GM12873 (cell line): ENCODE measurements around the gene DCP2.

ENCODE experiments used
- TF ChIP-seq, protein P1 (sequence below): IDR thresholded peaks from 2 replicates; pipeline ENCODE4 v1.5.1; 2012; ENCODE audit warnings: low read depth, mild to moderate bottlenecking, moderate library complexity, low read length, control low read depth; ENCODE audit not compliant: insufficient read depth; ENCODE audit errors: missing control alignments

DCP2 gene

DNA sequence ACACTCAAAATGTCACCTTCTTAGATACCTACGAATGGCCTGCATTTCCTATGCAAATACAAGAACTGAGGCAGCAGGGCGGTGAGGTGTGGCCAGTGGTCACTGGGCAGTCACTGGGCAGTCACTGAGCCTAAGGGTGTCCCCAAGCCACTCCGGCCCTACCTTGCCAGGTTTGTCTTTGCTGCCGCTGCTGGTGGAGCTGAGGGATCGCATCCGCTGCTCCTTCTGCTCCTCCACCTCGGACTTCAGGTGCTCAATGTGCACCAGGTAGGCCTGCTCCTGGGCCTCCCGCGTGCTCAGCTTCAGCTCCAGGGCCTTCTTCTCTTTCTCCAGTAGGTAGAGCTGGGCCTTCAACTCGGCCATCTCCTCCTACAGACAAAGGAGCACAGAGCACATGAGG is 72.3 kb downstream of the DCP2 start:
- TF ChIP-seq, protein P1, sequence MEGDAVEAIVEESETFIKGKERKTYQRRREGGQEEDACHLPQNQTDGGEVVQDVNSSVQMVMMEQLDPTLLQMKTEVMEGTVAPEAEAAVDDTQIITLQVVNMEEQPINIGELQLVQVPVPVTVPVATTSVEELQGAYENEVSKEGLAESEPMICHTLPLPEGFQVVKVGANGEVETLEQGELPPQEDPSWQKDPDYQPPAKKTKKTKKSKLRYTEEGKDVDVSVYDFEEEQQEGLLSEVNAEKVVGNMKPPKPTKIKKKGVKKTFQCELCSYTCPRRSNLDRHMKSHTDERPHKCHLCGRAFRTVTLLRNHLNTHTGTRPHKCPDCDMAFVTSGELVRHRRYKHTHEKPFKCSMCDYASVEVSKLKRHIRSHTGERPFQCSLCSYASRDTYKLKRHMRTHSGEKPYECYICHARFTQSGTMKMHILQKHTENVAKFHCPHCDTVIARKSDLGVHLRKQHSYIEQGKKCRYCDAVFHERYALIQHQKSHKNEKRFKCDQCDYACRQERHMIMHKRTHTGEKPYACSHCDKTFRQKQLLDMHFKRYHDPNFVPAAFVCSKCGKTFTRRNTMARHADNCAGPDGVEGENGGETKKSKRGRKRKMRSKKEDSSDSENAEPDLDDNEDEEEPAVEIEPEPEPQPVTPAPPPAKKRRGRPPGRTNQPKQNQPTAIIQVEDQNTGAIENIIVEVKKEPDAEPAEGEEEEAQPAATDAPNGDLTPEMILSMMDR, result no peak

DNA sequence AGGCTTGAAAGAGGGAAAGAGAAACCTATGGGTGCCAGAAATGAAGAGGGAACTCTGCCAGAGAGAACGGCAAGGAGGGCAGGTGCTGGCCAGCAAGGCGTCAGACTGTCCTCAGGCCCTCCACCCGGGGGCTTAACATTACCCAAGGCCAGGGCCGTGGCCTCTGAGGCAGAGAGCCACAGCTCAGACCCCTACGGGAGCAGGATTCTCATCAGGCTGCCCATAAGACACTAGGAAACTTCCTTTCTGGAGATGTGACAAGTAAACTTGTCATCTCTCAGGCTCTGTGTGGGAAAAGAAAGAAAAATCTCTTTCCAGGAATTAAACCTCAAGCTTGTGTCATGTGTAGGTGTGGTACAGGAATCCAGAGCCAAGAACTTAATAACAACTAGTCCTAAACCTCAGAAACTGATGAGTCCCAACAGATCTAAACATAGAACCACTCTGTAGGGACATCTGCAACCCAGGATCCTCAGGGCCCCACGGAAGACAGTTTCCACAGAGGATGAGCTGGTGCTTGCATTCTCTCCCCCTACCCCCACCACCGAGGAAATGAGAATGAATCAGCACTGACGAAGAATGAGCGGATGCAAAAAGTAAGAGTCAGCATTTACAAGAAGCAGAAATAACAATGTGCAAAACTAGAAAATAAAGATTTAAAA is 74.3 kb downstream of the DCP2 start:
- TF ChIP-seq, protein P1, result no peak

DNA sequence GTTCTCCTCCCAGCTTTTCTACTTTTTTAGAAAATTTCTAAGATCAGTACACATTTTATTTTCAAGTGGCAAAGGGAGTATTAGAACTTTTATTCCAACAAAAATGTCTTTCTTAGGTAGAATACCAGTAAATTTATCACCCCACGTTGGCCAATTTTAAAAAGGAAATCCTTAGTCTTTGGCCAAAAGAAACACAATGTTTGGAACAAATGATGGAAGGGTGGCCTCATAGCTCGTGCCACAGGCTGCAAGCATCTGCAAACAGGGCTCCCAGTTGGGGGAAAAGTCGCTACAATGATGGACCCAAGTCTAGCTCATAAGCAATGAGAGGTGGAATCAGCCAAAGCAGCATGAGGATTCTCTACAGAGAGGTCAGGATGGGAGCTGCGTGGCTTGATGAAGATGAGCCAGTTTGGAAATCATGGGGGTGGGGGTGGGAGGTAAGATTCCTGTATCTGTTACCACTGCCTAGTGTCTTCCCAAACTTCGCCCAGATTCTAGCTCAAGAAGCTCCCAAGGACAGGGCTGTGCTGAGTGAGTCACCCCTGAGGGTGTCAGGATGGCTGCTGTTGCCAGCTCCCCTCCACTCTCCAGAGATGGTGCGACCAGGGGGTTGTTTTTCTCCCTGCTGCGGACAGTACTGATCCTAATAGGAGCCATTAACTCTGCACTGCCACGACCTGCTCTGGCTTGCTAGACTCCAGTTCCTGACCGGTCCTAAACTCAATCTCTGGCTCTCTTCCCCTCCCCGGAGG is 75.6 kb downstream of the DCP2 start:
- TF ChIP-seq, protein P1, result no peak

DNA sequence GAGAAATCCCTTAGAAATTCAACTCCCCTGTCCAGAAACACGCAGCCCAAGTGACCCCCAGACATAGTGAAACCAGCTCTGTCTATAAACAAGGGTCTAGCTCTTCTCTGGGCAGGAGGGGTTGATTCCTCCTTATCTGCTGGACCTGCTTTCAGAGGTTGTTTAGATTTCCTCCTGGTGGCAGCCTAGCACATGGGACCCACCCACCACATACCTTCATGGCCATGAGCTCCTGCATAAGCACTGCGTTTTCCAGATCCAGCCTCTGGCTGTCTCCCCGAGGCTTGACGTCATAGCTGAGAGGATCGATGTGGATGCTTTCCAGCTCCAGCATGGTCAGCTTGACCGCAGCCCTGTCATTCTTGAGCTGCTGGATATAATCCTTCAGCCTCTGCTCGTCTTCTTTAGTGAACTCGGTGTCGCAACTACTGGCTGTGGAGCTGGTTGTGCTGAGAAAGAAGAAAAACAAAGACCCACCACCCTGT is 77.0 kb downstream of the DCP2 start:
- TF ChIP-seq, protein P1, result no peak

DNA sequence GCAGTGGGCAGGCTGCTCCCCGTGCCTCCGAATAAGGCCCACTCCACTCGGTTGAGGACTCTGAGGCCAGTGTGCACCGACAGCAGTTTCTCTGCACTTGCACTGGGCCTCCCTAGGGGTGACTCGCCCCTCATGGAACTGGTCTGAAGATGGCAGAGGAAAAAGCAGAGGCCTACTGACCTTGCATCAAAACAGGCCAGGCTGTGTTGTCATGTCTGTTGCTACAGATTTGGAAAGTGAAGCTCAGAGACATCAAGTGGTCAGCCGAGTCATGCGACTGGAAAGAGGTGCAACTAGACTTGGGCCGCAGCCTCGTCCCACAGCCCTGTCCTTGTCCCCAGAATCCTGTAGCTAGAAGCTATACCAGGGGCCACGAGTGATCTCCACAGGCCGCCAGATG is 78.3 kb downstream of the DCP2 start:
- TF ChIP-seq, protein P1, result no peak

DNA sequence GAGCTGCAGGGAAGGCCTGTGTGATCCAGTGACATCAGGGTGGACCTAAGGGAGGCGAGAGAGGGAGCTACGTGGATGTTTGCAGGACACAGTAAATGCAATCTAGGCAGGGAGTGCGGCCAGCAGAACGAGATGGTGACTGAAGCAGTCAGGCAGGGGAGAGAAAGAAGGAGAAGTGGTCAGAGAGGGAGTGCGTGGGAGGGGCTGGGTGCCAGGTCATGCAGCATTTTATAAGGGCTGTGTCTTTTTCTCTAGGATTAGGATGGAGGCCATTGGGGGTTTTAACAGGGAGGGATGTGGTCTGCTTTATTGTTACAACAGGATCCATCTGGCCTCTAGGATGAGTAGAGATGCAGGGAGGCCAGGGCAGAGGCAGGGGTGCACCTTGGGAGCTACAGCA is 80.4 kb downstream of the DCP2 start:
- TF ChIP-seq, protein P1, result no peak

DNA sequence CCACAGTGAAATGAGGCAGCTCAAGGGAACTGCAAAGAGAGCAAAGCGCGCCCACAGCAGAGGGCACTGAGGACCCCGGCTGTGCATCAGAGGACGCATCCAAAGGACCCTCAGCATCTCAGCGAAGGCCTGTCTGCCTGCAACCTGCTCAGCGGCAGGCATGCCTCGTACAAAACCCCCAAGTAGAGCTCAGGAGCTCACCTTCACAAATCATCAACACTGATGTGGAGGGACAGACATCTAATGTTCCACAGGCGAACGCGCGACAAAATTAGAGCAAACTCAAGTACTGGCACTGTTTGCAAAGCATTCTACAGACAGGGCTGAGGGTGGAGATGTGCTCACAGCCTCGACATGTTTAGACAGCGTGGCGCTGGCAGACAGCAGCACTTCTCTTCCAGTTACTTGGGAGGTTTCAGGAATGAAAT is 81.0 kb downstream of the DCP2 start:
- TF ChIP-seq, protein P1, result no peak
